GM13976 (cell line): ENCODE measurements around the gene CYP4F11.

ENCODE experiments used
- DNase-seq: peaks from one replicate; pipeline ENCODE4 v3.0.0; 2012; ENCODE audit warnings: low spot score
- in situ Hi-C: fragments of 300-500 bp; cut with MboI; formaldehyde crosslinking; loops from one replicate; pipeline ENCODE4 v1.12.0; 2022; ENCODE audit warnings: low sequenced_read_pairs, mixed read lengths, inconsistent platforms; ENCODE audit not compliant: unreplicated experiment
- TF ChIP-seq, protein P1 (sequence below): IDR thresholded peaks from 2 replicates; pipeline ENCODE4 v1.5.1; 2012; ENCODE audit warnings: borderline replicate concordance, mild to moderate bottlenecking; ENCODE audit not compliant: insufficient read depth; ENCODE audit errors: extremely low read depth, missing control alignments, control extremely low read depth

Gene CYP4F11

DNA sequence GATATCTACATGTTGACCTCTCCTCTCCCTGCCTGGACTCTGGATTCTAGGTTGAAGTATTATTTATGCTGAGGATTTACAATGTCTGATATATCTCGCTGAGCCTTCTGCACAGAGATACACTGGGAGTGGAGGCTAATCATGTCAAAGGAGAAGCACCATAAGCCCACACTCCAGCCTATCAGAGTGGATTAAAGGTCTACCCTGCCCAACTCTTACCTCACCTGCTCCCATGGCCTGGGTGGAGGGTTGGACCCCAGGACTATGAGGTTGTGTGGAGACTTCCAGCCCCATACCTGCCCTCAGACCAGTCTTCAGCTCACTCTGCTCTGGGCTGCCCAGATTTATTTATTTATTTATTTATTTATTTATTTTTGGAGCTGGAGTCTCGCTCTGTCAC, 29.9 kb upstream of the CYP4F11 start:
- in situ Hi-C loops = no loop called here
- DNase-seq = no peak
- TF ChIP-seq, protein P1, sequence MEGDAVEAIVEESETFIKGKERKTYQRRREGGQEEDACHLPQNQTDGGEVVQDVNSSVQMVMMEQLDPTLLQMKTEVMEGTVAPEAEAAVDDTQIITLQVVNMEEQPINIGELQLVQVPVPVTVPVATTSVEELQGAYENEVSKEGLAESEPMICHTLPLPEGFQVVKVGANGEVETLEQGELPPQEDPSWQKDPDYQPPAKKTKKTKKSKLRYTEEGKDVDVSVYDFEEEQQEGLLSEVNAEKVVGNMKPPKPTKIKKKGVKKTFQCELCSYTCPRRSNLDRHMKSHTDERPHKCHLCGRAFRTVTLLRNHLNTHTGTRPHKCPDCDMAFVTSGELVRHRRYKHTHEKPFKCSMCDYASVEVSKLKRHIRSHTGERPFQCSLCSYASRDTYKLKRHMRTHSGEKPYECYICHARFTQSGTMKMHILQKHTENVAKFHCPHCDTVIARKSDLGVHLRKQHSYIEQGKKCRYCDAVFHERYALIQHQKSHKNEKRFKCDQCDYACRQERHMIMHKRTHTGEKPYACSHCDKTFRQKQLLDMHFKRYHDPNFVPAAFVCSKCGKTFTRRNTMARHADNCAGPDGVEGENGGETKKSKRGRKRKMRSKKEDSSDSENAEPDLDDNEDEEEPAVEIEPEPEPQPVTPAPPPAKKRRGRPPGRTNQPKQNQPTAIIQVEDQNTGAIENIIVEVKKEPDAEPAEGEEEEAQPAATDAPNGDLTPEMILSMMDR = no peak

GRCh38 chr19:15962319-15962718, 28.0 kb upstream of the CYP4F11 start:
- no peak for DNase-seq
- in situ Hi-C loops = no loop called here

GRCh38 chr19:15954820-15955219, 20.5 kb upstream of the CYP4F11 start:
- TF ChIP-seq, protein P1 = no peak
- in situ Hi-C loops = no loop called here
- no peak for DNase-seq

More at GRCh38 chr19:15962319-15962718, 28.0 kb upstream of the CYP4F11 start:
- TF ChIP-seq, protein P1 = no peak

- in situ Hi-C loops = no loop called here
- TF ChIP-seq, protein P1 = no peak
- DNase-seq = no peak
Observed at GRCh38 chr19:15948223-15949058, 14.1 kb upstream of the CYP4F11 start, which contains the start of gene OR10H4. Gene OR10H4, plus strand, starts transcription at chr19:15949008. Its CDS starts 0 bp downstream, at chr19:15949008.

DNA sequence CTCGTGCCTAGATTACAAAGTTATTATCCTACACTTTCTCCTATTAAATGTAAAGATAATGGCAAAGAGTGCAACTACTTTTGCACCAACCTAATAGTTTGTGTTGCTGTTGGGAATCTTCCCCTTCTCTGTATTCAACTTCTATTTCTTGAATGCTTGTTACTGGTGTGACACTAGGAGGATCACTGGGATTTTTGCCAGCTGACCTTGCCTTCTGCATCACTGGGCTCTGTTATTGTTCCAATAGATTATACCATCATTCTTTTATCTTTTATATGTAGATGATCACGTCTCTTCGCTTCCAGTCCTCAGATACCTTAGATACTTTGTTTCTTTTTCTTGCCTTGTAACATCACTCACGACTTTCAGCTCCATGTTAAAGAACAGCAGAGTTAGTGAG, 11.0 kb upstream of the CYP4F11 start:
- in situ Hi-C loops = no loop called here
- no peak for DNase-seq
- TF ChIP-seq, protein P1 = no peak

- TF ChIP-seq, protein P1 = no peak
- DNase-seq = no peak
- in situ Hi-C loops = no loop called here
Observed at GRCh38 chr19:15944401-15944800, 10.1 kb upstream of the CYP4F11 start.
